ENCODE results near the gene GATA1. TPM values are rescaled to one million over a fixed set of nuclear protein-coding genes. Genes with fewer than 3 reads are reported as not detected.

GATA1 gene
- total RNA-seq, 4 donors from 2014 or later, result not detected

DNA sequence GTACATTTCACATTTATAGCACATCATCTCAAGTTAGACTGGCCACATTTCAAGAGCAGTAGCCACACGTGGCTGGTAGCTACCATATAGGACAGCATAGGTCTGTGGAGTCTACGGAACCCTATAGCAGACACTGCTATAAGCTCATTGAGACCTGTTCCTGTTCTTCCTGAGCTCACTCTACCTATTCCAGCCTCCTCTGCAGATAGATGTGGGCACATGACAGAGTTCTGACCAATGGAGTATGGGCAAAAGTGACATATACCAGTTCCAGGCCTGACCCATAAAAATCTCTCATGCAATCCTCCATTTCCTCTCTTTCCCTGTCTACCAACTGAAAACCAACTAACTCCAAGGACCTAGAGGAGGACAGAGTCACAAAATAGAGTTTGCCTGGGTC is 11.9 kb downstream of the GATA1 start:
- no peaks in the 10 kb centered on the region for H3K4me1 ChIP-seq
- no peaks in the 10 kb centered on the region for H3K36me3 ChIP-seq
- H3K27ac ChIP-seq, result no peak overlapping the region
- H3K4me3 ChIP-seq, result no peak overlapping the region
- no peak for TF ChIP-seq POLR2A (IDR thresholded peaks at IDR 0.05)
- TF ChIP-seq, protein P1, sequence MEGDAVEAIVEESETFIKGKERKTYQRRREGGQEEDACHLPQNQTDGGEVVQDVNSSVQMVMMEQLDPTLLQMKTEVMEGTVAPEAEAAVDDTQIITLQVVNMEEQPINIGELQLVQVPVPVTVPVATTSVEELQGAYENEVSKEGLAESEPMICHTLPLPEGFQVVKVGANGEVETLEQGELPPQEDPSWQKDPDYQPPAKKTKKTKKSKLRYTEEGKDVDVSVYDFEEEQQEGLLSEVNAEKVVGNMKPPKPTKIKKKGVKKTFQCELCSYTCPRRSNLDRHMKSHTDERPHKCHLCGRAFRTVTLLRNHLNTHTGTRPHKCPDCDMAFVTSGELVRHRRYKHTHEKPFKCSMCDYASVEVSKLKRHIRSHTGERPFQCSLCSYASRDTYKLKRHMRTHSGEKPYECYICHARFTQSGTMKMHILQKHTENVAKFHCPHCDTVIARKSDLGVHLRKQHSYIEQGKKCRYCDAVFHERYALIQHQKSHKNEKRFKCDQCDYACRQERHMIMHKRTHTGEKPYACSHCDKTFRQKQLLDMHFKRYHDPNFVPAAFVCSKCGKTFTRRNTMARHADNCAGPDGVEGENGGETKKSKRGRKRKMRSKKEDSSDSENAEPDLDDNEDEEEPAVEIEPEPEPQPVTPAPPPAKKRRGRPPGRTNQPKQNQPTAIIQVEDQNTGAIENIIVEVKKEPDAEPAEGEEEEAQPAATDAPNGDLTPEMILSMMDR (IDR thresholded peaks at IDR 0.05), result no peak
- no peak for DNase-seq
- H3K27me3 ChIP-seq, result no peaks in the 10 kb centered on the region
- no peaks in the 10 kb centered on the region for H3K9me3 ChIP-seq

GRCh38 chrX:48800574-48801279 is 14.3 kb downstream of the GATA1 start:
- TF ChIP-seq, protein P1 (IDR thresholded peaks at IDR 0.05), result peak in 1 of 6 experiments; percentile 3
- no peak for TF ChIP-seq POLR2A (IDR thresholded peaks at IDR 0.05)
- no peaks in the 10 kb centered on the region for H3K4me1 ChIP-seq
- no peaks in the 10 kb centered on the region for H3K9me3 ChIP-seq
- peak overlapping the region; percentile 54 to 81 (median 69) for H3K4me3 ChIP-seq
- no peaks in the 10 kb centered on the region for H3K27me3 ChIP-seq
- no peak for DNase-seq
- peak overlapping the region; percentile 88 to 94 (median 93) for H3K27ac ChIP-seq
- H3K36me3 ChIP-seq, result peaks cover 0 to 6% (median 0%) of the 10 kb centered on the region in 3 donors

- Histone ChIP-seq H3K27ac (peak within 1 kb of the TSS; percentile 88 to 99 (median 96)), H3K4me3 (peak within 1 kb of the TSS; percentile 54 to 81 (median 69)), H3K9me3 (no peaks in the 10 kb centered on the region), H3K4me1 (no peaks in the 10 kb centered on the region), H3K36me3 (peaks cover 0 to 6% (median 0%) of the 10 kb centered on the region in 3 donors), H3K27me3 (no peaks in the 10 kb centered on the region)
- peak in 1 of 2 donors; percentile 31 for TF ChIP-seq POLR2A (IDR thresholded peaks at IDR 0.05)
- TF ChIP-seq, protein P1 (IDR thresholded peaks at IDR 0.05), result no peak
- peak; percentile 92 to 98 (median 94) for DNase-seq
Measured at GRCh38 chrX:48801280-48802088, 15.1 kb downstream of the GATA1 start, which contains the start of gene HDAC6. TSS of gene HDAC6 (plus strand) at chrX:48802067. CDS start at chrX:48802693, 626 bp downstream.

- DNase-seq, result peak; percentile 80 to 94 (median 90)
- TF ChIP-seq, protein P1 (IDR thresholded peaks at IDR 0.05), result no peak
- TF ChIP-seq POLR2A (IDR thresholded peaks at IDR 0.05), result peak; percentile 64 to 73
Measured at GRCh38 chrX:48802089-48802904, 15.9 kb downstream of the GATA1 start.

GRCh38 chrX:48802905-48803200 is 16.5 kb downstream of the GATA1 start:
- TF ChIP-seq POLR2A (IDR thresholded peaks at IDR 0.05), result no peak
- TF ChIP-seq, protein P1 (IDR thresholded peaks at IDR 0.05), result no peak
- Histone ChIP-seq H3K9me3 (no peaks in the 10 kb centered on the region), H3K27me3 (no peaks in the 10 kb centered on the region), H3K4me3 (peak overlapping the region; percentile 50 to 73 (median 58)), H3K36me3 (peaks cover 0 to 6% (median 0%) of the 10 kb centered on the region in 3 donors), H3K4me1 (no peaks in the 10 kb centered on the region), H3K27ac (peak overlapping the region; percentile 84 to 99 (median 96))
- DNase-seq, result no peak

More at GRCh38 chrX:48802089-48802904, 15.9 kb downstream of the GATA1 start:
- Histone ChIP-seq H3K4me3 (peak overlapping the region; percentile 50 to 73 (median 58)), H3K4me1 (no peaks in the 10 kb centered on the region), H3K36me3 (peaks cover 0 to 6% (median 0%) of the 10 kb centered on the region in 3 donors), H3K9me3 (no peaks in the 10 kb centered on the region), H3K27ac (peak overlapping the region; percentile 84 to 99 (median 96)), H3K27me3 (no peaks in the 10 kb centered on the region)
